ENCODE results near the gene FDXR. TPM values are rescaled to one million over a fixed set of nuclear protein-coding genes. Genes with fewer than 3 reads are reported as not detected.
"Not testable (repeated sequence)": the region's sequence is repeated elsewhere in the genome, so short reads cannot be mapped to it uniquely, and the experiment has no call there.

FDXR gene
- polyA plus RNA-seq, 3 donors = 2.5 to 7.3 (median 6.2) TPM

GRCh38 chr17:74871356-74872076 lies 1.3 kb downstream of the FDXR start:
- Mint-ChIP-seq H3K4me3 (peak overlapping the region in 1 of 2 donors; percentile 65), H3K27ac (peak overlapping the region in 2 of 7 donors; percentile 33 to 54), H3K9me3 (no peaks in the 10 kb centered on the region), H3K4me1 (peaks cover 18% of the 10 kb centered on the region), H3K27me3 (ENCODE audit: low read depth in 3 of 3) (peaks cover 0 to 16% (median 5%) of the 10 kb centered on the region in 3 donors), H3K36me3 (peaks cover 10 to 11% of the 10 kb centered on the region in 2 donors)
- Histone ChIP-seq H4K20me1 (ENCODE audit: insufficient read depth, low read length) (no peaks in the 10 kb centered on the region), H3K79me2 (ENCODE audit: insufficient read depth, low read length) (no peaks in the 10 kb centered on the region), H2AFZ (ENCODE audit: insufficient read depth, low read depth, low read length, poor library complexity, severe bottlenecking) (no peak overlapping the region), H3K4me2 (replicated peaks; ENCODE audit: extremely low read depth, low read length, poor library complexity, severe bottlenecking) (no peak overlapping the region), H3K9me3 (replicated peaks in 1 of 2; ENCODE audit: control insufficient read depth in 1 of 2, insufficient read depth in 1 of 2, low read length in 2 of 2) (no peaks in the 10 kb centered on the region), H3K4me1 (ENCODE audit: control insufficient read depth in 1 of 2, insufficient read depth in 2 of 2, low read length in 2 of 2) (peaks cover 18 to 22% of the 10 kb centered on the region in 2 donors), H3K27me3 (ENCODE audit: control insufficient read depth in 2 of 2, insufficient read depth in 2 of 2, low read length in 2 of 2) (no peaks in the 10 kb centered on the region), H3K4me3 (replicated peaks in 1 of 3; ENCODE audit: low read depth in 2 of 3, low read length in 3 of 3) (no peak overlapping the region), H3K9ac (ENCODE audit: insufficient read depth, low read length, poor library complexity, severe bottlenecking) (no peak overlapping the region), H3K36me3 (replicated peaks in 1 of 2; ENCODE audit: control insufficient read depth in 1 of 2, insufficient read depth in 2 of 2, low read length in 2 of 2) (no peaks in the 10 kb centered on the region), H3K27ac (ENCODE audit: low read depth in 1 of 2, low read length in 2 of 2) (no peak overlapping the region)
- 95% methylated on average over 7 of the region's 11 CpGs for WGBS (ENCODE audit: insufficient coverage)
- DNase-seq = no peak
- intact Hi-C loops (cut with micrococcal nuclease) = loop anchor here in 1 of 2 donors (10.0 kb wide), 1 partner anchor 793 kb away; the partner anchor contains the start of genes RECQL5 and SAP30BP
- TF ChIP-seq CTCF (IDR thresholded peaks at IDR 0.05) = no peak

- H3K36me3 ChIP-seq (replicated peaks in 1 of 2; ENCODE audit: control insufficient read depth in 1 of 2, insufficient read depth in 2 of 2, low read length in 2 of 2) = no peaks in the 10 kb centered on the region
- no peak overlapping the region for H2AFZ ChIP-seq (ENCODE audit: insufficient read depth, low read depth, low read length, poor library complexity, severe bottlenecking)
- Mint-ChIP-seq H3K4me1 (peaks cover 18% of the 10 kb centered on the region), H3K4me3 (no peak overlapping the region), H3K9me3 (peaks cover 0 to 3% (median 0%) of the 10 kb centered on the region in 7 donors), H3K27ac (no peak overlapping the region), H3K27me3 (ENCODE audit: low read depth in 3 of 3) (peaks cover 0 to 16% (median 5%) of the 10 kb centered on the region in 3 donors), H3K36me3 (peaks cover 11 to 14% of the 10 kb centered on the region in 2 donors)
- TF ChIP-seq CTCF (IDR thresholded peaks at IDR 0.05) = no peak
- intact Hi-C loops (cut with micrococcal nuclease) = loop anchor here in 1 of 2 donors (10.0 kb wide), 1 partner anchor 794 kb away; the partner anchor contains the start of genes RECQL5 and SAP30BP
- no peak overlapping the region for H3K4me2 ChIP-seq (replicated peaks; ENCODE audit: extremely low read depth, low read length, poor library complexity, severe bottlenecking)
- no peaks in the 10 kb centered on the region for H3K27me3 ChIP-seq (ENCODE audit: control insufficient read depth in 2 of 2, insufficient read depth in 2 of 2, low read length in 2 of 2)
- H3K9ac ChIP-seq (ENCODE audit: insufficient read depth, low read length, poor library complexity, severe bottlenecking) = no peak overlapping the region
- no peak for DNase-seq
- no peak overlapping the region for H3K27ac ChIP-seq (ENCODE audit: low read depth in 1 of 2, low read length in 2 of 2)
- no peaks in the 10 kb centered on the region for H3K9me3 ChIP-seq (replicated peaks in 1 of 2; ENCODE audit: control insufficient read depth in 1 of 2, insufficient read depth in 1 of 2, low read length in 2 of 2)
- WGBS (ENCODE audit: insufficient coverage) = 93% methylated on average over 2 of the region's 3 CpGs
- H4K20me1 ChIP-seq (ENCODE audit: insufficient read depth, low read length) = no peaks in the 10 kb centered on the region
- H3K79me2 ChIP-seq (ENCODE audit: insufficient read depth, low read length) = no peaks in the 10 kb centered on the region
- H3K4me1 ChIP-seq (ENCODE audit: control insufficient read depth in 1 of 2, insufficient read depth in 2 of 2, low read length in 2 of 2) = peaks cover 18 to 22% of the 10 kb centered on the region in 2 donors
- H3K4me3 ChIP-seq (replicated peaks in 1 of 3; ENCODE audit: low read depth in 2 of 3, low read length in 3 of 3) = no peak overlapping the region
Measured at GRCh38 chr17:74870512-74870911, 2.3 kb downstream of the FDXR start.

- not testable (repeated sequence) for H3K36me3 ChIP-seq (replicated peaks in 1 of 2; ENCODE audit: control insufficient read depth in 1 of 2, insufficient read depth in 2 of 2, low read length in 2 of 2); DNase-seq; H3K4me3 ChIP-seq (replicated peaks in 1 of 3; ENCODE audit: low read depth in 2 of 3, low read length in 3 of 3); H3K79me2 ChIP-seq (ENCODE audit: insufficient read depth, low read length); H3K9me3 ChIP-seq (replicated peaks in 1 of 2; ENCODE audit: control insufficient read depth in 1 of 2, insufficient read depth in 1 of 2, low read length in 2 of 2); H4K20me1 ChIP-seq (ENCODE audit: insufficient read depth, low read length); H3K27ac ChIP-seq (ENCODE audit: low read depth in 1 of 2, low read length in 2 of 2); H2AFZ ChIP-seq (ENCODE audit: insufficient read depth, low read depth, low read length, poor library complexity, severe bottlenecking); H3K4me3 Mint-ChIP-seq; H3K27me3 ChIP-seq (ENCODE audit: control insufficient read depth in 2 of 2, insufficient read depth in 2 of 2, low read length in 2 of 2); H3K27ac Mint-ChIP-seq; H3K9me3 Mint-ChIP-seq; H3K4me2 ChIP-seq (replicated peaks; ENCODE audit: extremely low read depth, low read length, poor library complexity, severe bottlenecking); H3K9ac ChIP-seq (ENCODE audit: insufficient read depth, low read length, poor library complexity, severe bottlenecking)
- peaks cover 12 to 14% of the 10 kb centered on the region in 2 donors for H3K36me3 Mint-ChIP-seq
- 95% methylated on average over 8 of the region's 9 CpGs for WGBS (ENCODE audit: insufficient coverage)
- peaks cover 18 to 22% of the 10 kb centered on the region in 2 donors for H3K4me1 ChIP-seq (ENCODE audit: control insufficient read depth in 1 of 2, insufficient read depth in 2 of 2, low read length in 2 of 2)
- intact Hi-C loops (cut with micrococcal nuclease) = loop anchor here in 1 of 2 donors (10.0 kb wide), 1 partner anchor 795 kb away; the partner anchor contains the start of genes RECQL5 and SAP30BP
- H3K27me3 Mint-ChIP-seq (ENCODE audit: low read depth in 3 of 3) = peaks cover 0 to 16% (median 5%) of the 10 kb centered on the region in 3 donors
- H3K4me1 Mint-ChIP-seq = peaks cover 18% of the 10 kb centered on the region
Measured at GRCh38 chr17:74870028-74870427, 2.8 kb downstream of the FDXR start.
